SK-N-SH treated with all-trans-retinoic acid at 6 μM for 48 hours (cell line): ENCODE measurements around the gene PARP6.

ENCODE experiments used
- ATAC-seq: fragments of 200-7000 bp; cut with Tn5 transposase; 3 replicates; pipeline ENCODE4 v1.9.1; 2020; ENCODE audit warnings: mild to moderate bottlenecking, moderate library complexity
- ARNTL ChIP-seq: fragments of 450-650 bp; formaldehyde crosslinking; IDR thresholded peaks from 2 replicates; pipeline ENCODE4 v1.5.0; 2020; ENCODE audit warnings: low read depth, mild to moderate bottlenecking, moderate library complexity, borderline replicate concordance
- BACH2 ChIP-seq: fragments of 250-450 bp; sonication (Bioruptor Pico); IDR thresholded peaks from 2 replicates; pipeline ENCODE4 v1.9.0; 2021; ENCODE audit warnings: mild to moderate bottlenecking, borderline replicate concordance
- CSDC2 ChIP-seq: fragments of 250-450 bp; sonication (Bioruptor Pico); IDR thresholded peaks from 2 replicates; pipeline ENCODE4 v1.5.0; 2020; ENCODE audit warnings: mild to moderate bottlenecking, moderate library complexity
- ESRRG ChIP-seq: fragments of 250-450 bp; sonication (Bioruptor Pico); IDR thresholded peaks from 2 replicates; pipeline ENCODE4 v1.6.1; 2021; ENCODE audit warnings: mild to moderate bottlenecking
- GLIS3 ChIP-seq: fragments of 250-450 bp; sonication (Bioruptor Pico); IDR thresholded peaks from 2 replicates; pipeline ENCODE4 v1.5.0; 2020; ENCODE audit warnings: mild to moderate bottlenecking, moderate library complexity
- OSR1 ChIP-seq: fragments of 250-450 bp; sonication (Bioruptor Pico); IDR thresholded peaks from 2 replicates; pipeline ENCODE4 v1.8.0; 2022; ENCODE audit warnings: moderate library complexity, mild to moderate bottlenecking, inconsistent platforms
- PPARA ChIP-seq: fragments of 250-450 bp; sonication (Bioruptor Pico); IDR thresholded peaks from 2 replicates; pipeline ENCODE4 v1.5.0; 2020; ENCODE audit warnings: mild to moderate bottlenecking, borderline replicate concordance
- SNAI2 ChIP-seq: fragments of 250-450 bp; sonication (Bioruptor Pico); IDR thresholded peaks from 2 replicates; pipeline ENCODE4 v1.5.0; 2020; ENCODE audit warnings: mild to moderate bottlenecking, moderate library complexity
- TCF4 ChIP-seq: fragments of 250-450 bp; sonication (Bioruptor Pico); IDR thresholded peaks from 2 replicates; pipeline ENCODE4 v1.8.0; 2021; ENCODE audit warnings: mild to moderate bottlenecking, moderate library complexity, borderline replicate concordance
- TOX ChIP-seq: fragments of 250-450 bp; sonication (Bioruptor Pico); IDR thresholded peaks from 2 replicates; pipeline ENCODE4 v1.8.0; 2021; ENCODE audit warnings: mild to moderate bottlenecking, moderate library complexity, borderline replicate concordance
- ZC3H10 ChIP-seq: fragments of 250-450 bp; sonication (Bioruptor Pico); IDR thresholded peaks from 2 replicates; pipeline ENCODE4 v1.5.1; 2021; ENCODE audit warnings: mild to moderate bottlenecking, moderate library complexity
- ZFP3 ChIP-seq: fragments of 250-450 bp; sonication (Bioruptor Pico); IDR thresholded peaks from 2 replicates; pipeline ENCODE4 v1.5.0; 2020; ENCODE audit warnings: mild to moderate bottlenecking, moderate library complexity
- ZFP30 ChIP-seq: fragments of 450-650 bp; formaldehyde crosslinking; IDR thresholded peaks from 2 replicates; pipeline ENCODE4 v1.5.0; 2022; ENCODE audit warnings: mild to moderate bottlenecking, moderate library complexity
- ZNF565 ChIP-seq: fragments of 450-650 bp; formaldehyde crosslinking; conservative IDR thresholded peaks from 2 replicates; pipeline ENCODE4 v1.5.0; 2020; ENCODE audit warnings: low read depth, mild to moderate bottlenecking, moderate library complexity
- ZNF70 ChIP-seq: fragments of 450-650 bp; formaldehyde crosslinking; IDR thresholded peaks from 2 replicates; pipeline ENCODE4 v1.5.0; 2020; ENCODE audit warnings: mild to moderate bottlenecking, moderate library complexity
- ZNF8 ChIP-seq: fragments of 450-650 bp; formaldehyde crosslinking; IDR thresholded peaks from 2 replicates; pipeline ENCODE4 v1.5.0; 2020; ENCODE audit warnings: mild to moderate bottlenecking, moderate library complexity
- TF ChIP-seq, protein P1 (sequence below): fragments of 250-450 bp; sonication (Bioruptor Pico); IDR thresholded peaks from 2 replicates; pipeline ENCODE4 v1.5.1; 2021; ENCODE audit warnings: mild to moderate bottlenecking, moderate library complexity
- TF ChIP-seq, protein P2 (sequence below): fragments of 250-450 bp; sonication (Bioruptor Pico); IDR thresholded peaks from 2 replicates; pipeline ENCODE4 v1.8.0; 2020; ENCODE audit warnings: mild to moderate bottlenecking, moderate library complexity, borderline replicate concordance
- TF ChIP-seq, protein P3 (sequence below): fragments of 250-450 bp; sonication (Bioruptor Pico); IDR thresholded peaks from 2 replicates; pipeline ENCODE4 v1.5.0; 2020; ENCODE audit warnings: mild to moderate bottlenecking, moderate library complexity

PARP6 gene

DNA sequence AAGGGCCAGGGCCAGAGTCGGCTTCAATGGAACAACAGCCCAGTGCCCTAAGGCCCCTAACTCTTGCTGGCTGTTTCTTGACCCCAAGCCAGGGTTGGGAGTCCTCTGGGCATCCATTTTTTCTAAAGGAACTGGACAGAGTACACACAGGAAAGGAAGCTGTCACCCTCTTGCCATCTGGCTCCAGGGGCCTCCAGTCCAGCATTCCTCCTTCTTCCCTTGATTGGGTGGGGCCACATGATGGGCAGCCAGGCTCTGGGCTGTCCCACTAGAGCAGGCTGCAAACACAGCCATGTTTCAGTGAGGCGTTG lies 73.2 kb downstream of the PARP6 start:
- no peak for TF ChIP-seq ZFP3 (CRISPR knock-in tag)
- no peak for TF ChIP-seq TCF4
- no peak for ATAC-seq

DNA sequence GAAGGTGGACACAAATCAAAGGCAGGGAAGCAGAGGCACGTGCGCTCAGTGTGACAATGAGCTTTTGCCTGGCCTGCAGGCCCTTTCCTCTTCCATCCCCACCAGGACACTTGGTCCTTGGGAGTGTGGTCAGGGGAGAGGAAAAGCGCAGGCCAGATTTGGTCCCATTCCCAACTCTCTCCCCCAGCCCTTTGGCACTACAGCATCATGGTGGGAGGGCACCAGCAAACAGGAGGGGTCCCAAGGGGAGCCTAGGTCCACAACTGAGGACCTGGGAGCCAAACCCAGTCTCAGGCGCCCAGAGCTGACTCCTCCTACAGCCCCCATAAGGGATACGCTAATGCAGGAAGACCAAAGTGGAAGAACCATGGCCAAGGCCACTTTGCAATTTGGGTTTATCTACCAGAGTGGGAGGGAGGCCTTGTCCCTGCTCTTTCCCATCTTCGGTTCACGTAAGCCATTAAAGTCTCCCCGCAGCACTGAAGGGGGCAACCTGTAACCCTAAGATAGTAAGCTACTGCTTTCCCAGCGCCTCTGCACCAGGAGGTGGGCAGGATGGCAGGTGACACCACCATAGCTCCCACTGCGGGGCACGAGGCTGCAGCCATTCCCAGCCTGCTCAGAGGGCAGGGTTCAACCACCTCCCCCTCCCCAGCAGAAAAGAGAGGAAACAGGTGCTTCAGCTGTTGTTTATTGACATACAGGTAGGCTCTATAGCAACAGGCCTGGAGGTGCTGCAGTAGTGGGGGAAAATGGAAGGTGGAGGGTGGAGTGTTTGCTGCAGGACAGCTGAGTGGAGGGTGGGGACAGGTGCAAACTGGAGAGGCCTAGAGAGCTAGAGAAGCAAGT lies 73.8 kb downstream of the PARP6 start:
- ATAC-seq: no peak
- TF ChIP-seq CSDC2 (CRISPR knock-in tag) (no peak), ESRRG (CRISPR knock-in tag) (no peak), ZNF8 (CRISPR knock-in tag) (no peak), ZNF70 (no peak), ARNTL (CRISPR knock-in tag) (no peak), BACH2 (CRISPR knock-in tag) (no peak), OSR1 (no peak), ZNF565 (CRISPR knock-in tag) (no peak), PPARA (no peak), ZC3H10 (CRISPR knock-in tag) (no peak), TOX (CRISPR knock-in tag) (no peak)
- TF ChIP-seq, protein P1, sequence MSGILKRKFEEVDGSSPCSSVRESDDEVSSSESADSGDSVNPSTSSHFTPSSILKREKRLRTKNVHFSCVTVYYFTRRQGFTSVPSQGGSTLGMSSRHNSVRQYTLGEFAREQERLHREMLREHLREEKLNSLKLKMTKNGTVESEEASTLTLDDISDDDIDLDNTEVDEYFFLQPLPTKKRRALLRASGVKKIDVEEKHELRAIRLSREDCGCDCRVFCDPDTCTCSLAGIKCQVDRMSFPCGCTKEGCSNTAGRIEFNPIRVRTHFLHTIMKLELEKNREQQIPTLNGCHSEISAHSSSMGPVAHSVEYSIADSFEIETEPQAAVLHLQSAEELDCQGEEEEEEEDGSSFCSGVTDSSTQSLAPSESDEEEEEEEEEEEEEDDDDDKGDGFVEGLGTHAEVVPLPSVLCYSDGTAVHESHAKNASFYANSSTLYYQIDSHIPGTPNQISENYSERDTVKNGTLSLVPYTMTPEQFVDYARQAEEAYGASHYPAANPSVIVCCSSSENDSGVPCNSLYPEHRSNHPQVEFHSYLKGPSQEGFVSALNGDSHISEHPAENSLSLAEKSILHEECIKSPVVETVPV (CRISPR knock-in tag): no peak
- TF ChIP-seq, protein P2, sequence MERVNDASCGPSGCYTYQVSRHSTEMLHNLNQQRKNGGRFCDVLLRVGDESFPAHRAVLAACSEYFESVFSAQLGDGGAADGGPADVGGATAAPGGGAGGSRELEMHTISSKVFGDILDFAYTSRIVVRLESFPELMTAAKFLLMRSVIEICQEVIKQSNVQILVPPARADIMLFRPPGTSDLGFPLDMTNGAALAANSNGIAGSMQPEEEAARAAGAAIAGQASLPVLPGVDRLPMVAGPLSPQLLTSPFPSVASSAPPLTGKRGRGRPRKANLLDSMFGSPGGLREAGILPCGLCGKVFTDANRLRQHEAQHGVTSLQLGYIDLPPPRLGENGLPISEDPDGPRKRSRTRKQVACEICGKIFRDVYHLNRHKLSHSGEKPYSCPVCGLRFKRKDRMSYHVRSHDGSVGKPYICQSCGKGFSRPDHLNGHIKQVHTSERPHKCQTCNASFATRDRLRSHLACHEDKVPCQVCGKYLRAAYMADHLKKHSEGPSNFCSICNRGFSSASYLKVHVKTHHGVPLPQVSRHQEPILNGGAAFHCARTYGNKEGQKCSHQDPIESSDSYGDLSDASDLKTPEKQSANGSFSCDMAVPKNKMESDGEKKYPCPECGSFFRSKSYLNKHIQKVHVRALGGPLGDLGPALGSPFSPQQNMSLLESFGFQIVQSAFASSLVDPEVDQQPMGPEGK: no peak
- TF ChIP-seq, protein P3, sequence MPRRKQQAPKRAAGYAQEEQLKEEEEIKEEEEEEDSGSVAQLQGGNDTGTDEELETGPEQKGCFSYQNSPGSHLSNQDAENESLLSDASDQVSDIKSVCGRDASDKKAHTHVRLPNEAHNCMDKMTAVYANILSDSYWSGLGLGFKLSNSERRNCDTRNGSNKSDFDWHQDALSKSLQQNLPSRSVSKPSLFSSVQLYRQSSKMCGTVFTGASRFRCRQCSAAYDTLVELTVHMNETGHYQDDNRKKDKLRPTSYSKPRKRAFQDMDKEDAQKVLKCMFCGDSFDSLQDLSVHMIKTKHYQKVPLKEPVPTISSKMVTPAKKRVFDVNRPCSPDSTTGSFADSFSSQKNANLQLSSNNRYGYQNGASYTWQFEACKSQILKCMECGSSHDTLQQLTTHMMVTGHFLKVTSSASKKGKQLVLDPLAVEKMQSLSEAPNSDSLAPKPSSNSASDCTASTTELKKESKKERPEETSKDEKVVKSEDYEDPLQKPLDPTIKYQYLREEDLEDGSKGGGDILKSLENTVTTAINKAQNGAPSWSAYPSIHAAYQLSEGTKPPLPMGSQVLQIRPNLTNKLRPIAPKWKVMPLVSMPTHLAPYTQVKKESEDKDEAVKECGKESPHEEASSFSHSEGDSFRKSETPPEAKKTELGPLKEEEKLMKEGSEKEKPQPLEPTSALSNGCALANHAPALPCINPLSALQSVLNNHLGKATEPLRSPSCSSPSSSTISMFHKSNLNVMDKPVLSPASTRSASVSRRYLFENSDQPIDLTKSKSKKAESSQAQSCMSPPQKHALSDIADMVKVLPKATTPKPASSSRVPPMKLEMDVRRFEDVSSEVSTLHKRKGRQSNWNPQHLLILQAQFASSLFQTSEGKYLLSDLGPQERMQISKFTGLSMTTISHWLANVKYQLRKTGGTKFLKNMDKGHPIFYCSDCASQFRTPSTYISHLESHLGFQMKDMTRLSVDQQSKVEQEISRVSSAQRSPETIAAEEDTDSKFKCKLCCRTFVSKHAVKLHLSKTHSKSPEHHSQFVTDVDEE (CRISPR knock-in tag): no peak
- TF ChIP-seq, all 23 proteins: peak for 0

DNA sequence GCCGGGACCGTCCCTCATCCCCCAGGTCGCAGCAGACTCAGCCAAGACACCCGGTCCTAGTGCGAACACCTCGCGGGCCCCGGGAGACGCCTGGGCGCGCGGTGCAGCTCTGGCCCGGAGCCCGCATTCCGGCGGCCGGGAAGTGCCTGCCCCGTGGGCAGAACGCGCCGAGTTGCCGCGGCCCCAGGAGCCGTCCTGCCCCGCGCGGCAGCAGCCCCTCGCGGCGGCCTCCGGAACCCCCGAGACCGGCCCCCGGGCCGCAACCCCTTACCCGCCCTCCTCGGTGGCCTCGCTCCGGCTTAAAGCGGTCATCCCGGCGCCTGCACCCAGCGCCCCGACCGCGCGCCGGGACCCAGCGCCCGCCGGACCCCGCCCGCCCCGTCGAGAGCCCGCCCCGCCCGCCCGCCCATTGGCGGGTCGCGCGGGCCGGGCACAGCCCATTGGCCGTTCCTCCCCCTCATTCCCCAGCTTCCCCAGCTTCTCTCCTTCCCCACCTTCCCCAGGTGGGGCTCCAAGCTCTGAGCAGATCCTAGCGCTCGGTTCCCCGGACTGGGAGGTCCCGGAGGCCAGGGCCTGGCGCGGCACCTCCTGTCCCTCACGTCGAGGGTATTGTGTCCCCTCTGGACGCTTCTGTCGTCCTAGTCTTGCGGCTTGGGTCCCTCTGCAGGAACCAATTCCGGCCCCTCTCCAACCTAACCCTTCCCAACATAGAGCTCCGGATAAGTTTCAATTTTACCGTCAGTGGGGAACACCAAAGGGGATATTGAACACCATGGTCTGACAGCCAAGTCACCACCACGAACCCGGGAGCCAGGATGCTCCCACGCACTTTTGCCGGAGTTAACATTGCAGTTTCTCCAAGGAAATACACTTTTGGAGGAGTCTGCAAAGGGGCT lies 74.6 kb downstream of the PARP6 start, which contains the start of gene GRAMD2A:
TSS of gene GRAMD2A (minus strand) at position 328 of the 896 bp plus-strand sequence.
- peak; percentile 18 for ATAC-seq
- TF ChIP-seq, protein P2: 0 out of 2 replicates have a peak, but pooled peaks have one; percentile 18
- no peak for TF ChIP-seq ZFP30 (CRISPR knock-in tag)

DNA sequence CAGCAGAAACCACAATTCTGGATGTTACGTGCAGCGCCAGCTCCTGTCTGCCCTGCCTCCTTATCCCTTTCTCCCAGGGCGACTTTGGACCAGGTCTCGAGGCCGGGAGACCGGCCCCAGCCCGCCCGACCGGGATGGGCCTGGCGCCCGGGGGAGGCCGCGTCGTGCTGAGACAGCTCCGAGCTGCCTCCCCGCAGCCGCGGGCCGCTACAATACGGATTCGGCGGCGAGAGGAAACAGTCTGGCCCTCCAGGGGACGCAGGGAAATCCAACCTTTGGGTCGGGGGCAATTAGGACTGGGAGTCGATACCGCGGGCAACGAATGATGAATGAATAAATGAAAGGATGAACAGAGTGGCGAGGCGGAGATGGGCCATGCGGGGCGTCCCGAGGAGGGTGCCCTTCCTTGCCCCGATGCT lies 75.3 kb downstream of the PARP6 start:
- peak; percentile 15 for ATAC-seq
- TF ChIP-seq, protein P1 (CRISPR knock-in tag): no peak
- TF ChIP-seq GLIS3 (CRISPR knock-in tag): no peak
- TF ChIP-seq SNAI2 (CRISPR knock-in tag): no peak
- TF ChIP-seq ARNTL (CRISPR knock-in tag): no peak
